IPS-18c (cell line): ENCODE results near the gene MOB3B.

Experiments used
- H3K4me3 ChIP-seq: 2 replicates; pipeline ENCODE4 v1.7.0; 2013; ENCODE audit warnings: low read depth, mild to moderate bottlenecking, low read length, moderate library complexity; ENCODE audit not compliant: insufficient read depth
- H3K9me3 ChIP-seq: one replicate; pipeline ENCODE4 v1.6.1; 2013; ENCODE audit warnings: mild to moderate bottlenecking, low read length, moderate library complexity; ENCODE audit not compliant: control insufficient read depth, insufficient read depth

MOB3B gene

GRCh38 chr9:27398982-27399653 lies 130.5 kb downstream of the MOB3B start:
- no peak overlapping the region for H3K4me3 ChIP-seq
- no peaks in the 10 kb centered on the region for H3K9me3 ChIP-seq

GRCh38 chr9:27396495-27396894 lies 133.1 kb downstream of the MOB3B start:
- Histone ChIP-seq H3K4me3 (no peak overlapping the region), H3K9me3 (no peaks in the 10 kb centered on the region)

- Histone ChIP-seq H3K4me3 (no peak overlapping the region), H3K9me3 (no peaks in the 10 kb centered on the region)
Observed at GRCh38 chr9:27395484-27395921, 134.1 kb downstream of the MOB3B start.

- H3K9me3 ChIP-seq = no peaks in the 10 kb centered on the region
Observed at GRCh38 chr9:27394826-27395201, 134.8 kb downstream of the MOB3B start.

GRCh38 chr9:27394154-27394825 lies 135.3 kb downstream of the MOB3B start:
- H3K4me3 ChIP-seq = no peak overlapping the region
- no peaks in the 10 kb centered on the region for H3K9me3 ChIP-seq

More at GRCh38 chr9:27394826-27395201, 134.8 kb downstream of the MOB3B start:
- no peak overlapping the region for H3K4me3 ChIP-seq

GRCh38 chr9:27393054-27393846 lies 136.4 kb downstream of the MOB3B start:
- Histone ChIP-seq H3K4me3 (no peak overlapping the region), H3K9me3 (no peaks in the 10 kb centered on the region)

- Histone ChIP-seq H3K4me3 (no peak overlapping the region), H3K9me3 (no peaks in the 10 kb centered on the region)
Observed at GRCh38 chr9:27392451-27392850, 137.2 kb downstream of the MOB3B start.

- Histone ChIP-seq H3K9me3 (no peaks in the 10 kb centered on the region), H3K4me3 (no peak overlapping the region)
Observed at GRCh38 chr9:27391040-27391895, 138.3 kb downstream of the MOB3B start.

- H3K4me3 ChIP-seq = no peak overlapping the region
- no peaks in the 10 kb centered on the region for H3K9me3 ChIP-seq
Observed at GRCh38 chr9:27388150-27388549, 141.5 kb downstream of the MOB3B start.

- Histone ChIP-seq H3K4me3 (no peak overlapping the region), H3K9me3 (no peaks in the 10 kb centered on the region)
Observed at GRCh38 chr9:27387722-27388121, 141.9 kb downstream of the MOB3B start.

GRCh38 chr9:27386571-27387091 lies 143.0 kb downstream of the MOB3B start:
- H3K9me3 ChIP-seq = no peaks in the 10 kb centered on the region
- no peak overlapping the region for H3K4me3 ChIP-seq

GRCh38 chr9:27385606-27386322 lies 143.8 kb downstream of the MOB3B start:
- Histone ChIP-seq H3K4me3 (no peak overlapping the region), H3K9me3 (no peaks in the 10 kb centered on the region)

GRCh38 chr9:27384262-27385014 lies 145.2 kb downstream of the MOB3B start:
- no peak overlapping the region for H3K4me3 ChIP-seq
- H3K9me3 ChIP-seq = no peaks in the 10 kb centered on the region

GRCh38 chr9:27383524-27383923 lies 146.1 kb downstream of the MOB3B start:
- Histone ChIP-seq H3K9me3 (no peaks in the 10 kb centered on the region), H3K4me3 (no peak overlapping the region)

GRCh38 chr9:27382975-27383374 lies 146.6 kb downstream of the MOB3B start:
- Histone ChIP-seq H3K4me3 (no peak overlapping the region), H3K9me3 (no peaks in the 10 kb centered on the region)

- H3K9me3 ChIP-seq = no peaks in the 10 kb centered on the region
- no peak overlapping the region for H3K4me3 ChIP-seq
Observed at GRCh38 chr9:27382308-27382707, 147.3 kb downstream of the MOB3B start.
